Measurements from ENCODE around the gene PAX5.

DNA sequence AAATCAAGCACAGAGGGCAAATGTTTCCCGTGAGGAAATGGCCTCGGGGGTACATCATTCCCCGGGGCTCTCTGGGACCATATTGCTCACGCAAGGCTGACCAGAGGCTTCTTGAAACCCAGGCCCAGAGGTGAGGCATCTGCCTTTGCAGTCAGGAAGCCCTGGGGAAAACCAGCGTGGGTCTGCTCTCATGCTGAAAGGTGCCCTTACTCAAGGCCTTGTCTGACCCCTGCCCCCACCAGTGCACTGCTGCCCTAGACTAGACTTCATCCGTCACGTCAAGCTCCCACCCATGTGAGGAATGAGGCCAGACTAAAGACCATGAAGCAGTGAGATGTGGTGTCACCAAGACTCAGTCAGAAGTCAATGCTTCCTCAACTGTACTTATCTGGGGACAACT, 66.1 kb downstream of the PAX5 start:
- TF ChIP-seq CTCF (IDR thresholded peaks at IDR 0.05) (no peak), ZFX (IDR thresholded peaks at IDR 0.05; ENCODE audit: borderline replicate concordance) (no peak)
